Measurements from ENCODE around the gene TRPV2. TPM values are rescaled to one million over a fixed set of nuclear protein-coding genes. Genes with fewer than 3 reads are reported as not detected.

The TRPV2 gene, protein sequence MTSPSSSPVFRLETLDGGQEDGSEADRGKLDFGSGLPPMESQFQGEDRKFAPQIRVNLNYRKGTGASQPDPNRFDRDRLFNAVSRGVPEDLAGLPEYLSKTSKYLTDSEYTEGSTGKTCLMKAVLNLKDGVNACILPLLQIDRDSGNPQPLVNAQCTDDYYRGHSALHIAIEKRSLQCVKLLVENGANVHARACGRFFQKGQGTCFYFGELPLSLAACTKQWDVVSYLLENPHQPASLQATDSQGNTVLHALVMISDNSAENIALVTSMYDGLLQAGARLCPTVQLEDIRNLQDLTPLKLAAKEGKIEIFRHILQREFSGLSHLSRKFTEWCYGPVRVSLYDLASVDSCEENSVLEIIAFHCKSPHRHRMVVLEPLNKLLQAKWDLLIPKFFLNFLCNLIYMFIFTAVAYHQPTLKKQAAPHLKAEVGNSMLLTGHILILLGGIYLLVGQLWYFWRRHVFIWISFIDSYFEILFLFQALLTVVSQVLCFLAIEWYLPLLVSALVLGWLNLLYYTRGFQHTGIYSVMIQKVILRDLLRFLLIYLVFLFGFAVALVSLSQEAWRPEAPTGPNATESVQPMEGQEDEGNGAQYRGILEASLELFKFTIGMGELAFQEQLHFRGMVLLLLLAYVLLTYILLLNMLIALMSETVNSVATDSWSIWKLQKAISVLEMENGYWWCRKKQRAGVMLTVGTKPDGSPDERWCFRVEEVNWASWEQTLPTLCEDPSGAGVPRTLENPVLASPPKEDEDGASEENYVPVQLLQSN
- 4.3 TPM for total RNA-seq
- polyA plus RNA-seq (ENCODE audit: insufficient read depth in 1 of 8, insufficient read length in 8 of 8, low replicate concordance in 1 of 8): 1 to 10 TPM; 3.2 to 5.5 (median 4.6) TPM
- long read RNA-seq, donor 1: 0 reads
- long read RNA-seq, donor 2: 0 reads
- long read RNA-seq, donor 3: 0 reads
- long read RNA-seq, donor 4, partial matches to known transcripts: 0 of 1 reads
- long read RNA-seq, donor 4, other reads (novel, unspliced or antisense): 0 of 1 reads
- long read RNA-seq, donor 5: 0 reads
- long read RNA-seq, donor 6: 0 reads
- long read RNA-seq, donor 7, partial matches to known transcripts: 0 of 1 reads
- long read RNA-seq, donor 7, other reads (novel, unspliced or antisense): 0 of 1 reads
- long read RNA-seq, donor 8, partial matches to known transcripts: 0 of 1 reads
- long read RNA-seq, donor 8, other reads (novel, unspliced or antisense): 0 of 1 reads
- long read RNA-seq, donor 9: 0 reads
- long read RNA-seq, donor 10, partial matches to known transcripts: 0 of 1 reads
- long read RNA-seq, donor 10, other reads (novel, unspliced or antisense): 0 of 1 reads
- long read RNA-seq, donor 11, partial matches to known transcripts: 0 of 1 reads
- long read RNA-seq, donor 11, other reads (novel, unspliced or antisense): 0 of 1 reads

DNA sequence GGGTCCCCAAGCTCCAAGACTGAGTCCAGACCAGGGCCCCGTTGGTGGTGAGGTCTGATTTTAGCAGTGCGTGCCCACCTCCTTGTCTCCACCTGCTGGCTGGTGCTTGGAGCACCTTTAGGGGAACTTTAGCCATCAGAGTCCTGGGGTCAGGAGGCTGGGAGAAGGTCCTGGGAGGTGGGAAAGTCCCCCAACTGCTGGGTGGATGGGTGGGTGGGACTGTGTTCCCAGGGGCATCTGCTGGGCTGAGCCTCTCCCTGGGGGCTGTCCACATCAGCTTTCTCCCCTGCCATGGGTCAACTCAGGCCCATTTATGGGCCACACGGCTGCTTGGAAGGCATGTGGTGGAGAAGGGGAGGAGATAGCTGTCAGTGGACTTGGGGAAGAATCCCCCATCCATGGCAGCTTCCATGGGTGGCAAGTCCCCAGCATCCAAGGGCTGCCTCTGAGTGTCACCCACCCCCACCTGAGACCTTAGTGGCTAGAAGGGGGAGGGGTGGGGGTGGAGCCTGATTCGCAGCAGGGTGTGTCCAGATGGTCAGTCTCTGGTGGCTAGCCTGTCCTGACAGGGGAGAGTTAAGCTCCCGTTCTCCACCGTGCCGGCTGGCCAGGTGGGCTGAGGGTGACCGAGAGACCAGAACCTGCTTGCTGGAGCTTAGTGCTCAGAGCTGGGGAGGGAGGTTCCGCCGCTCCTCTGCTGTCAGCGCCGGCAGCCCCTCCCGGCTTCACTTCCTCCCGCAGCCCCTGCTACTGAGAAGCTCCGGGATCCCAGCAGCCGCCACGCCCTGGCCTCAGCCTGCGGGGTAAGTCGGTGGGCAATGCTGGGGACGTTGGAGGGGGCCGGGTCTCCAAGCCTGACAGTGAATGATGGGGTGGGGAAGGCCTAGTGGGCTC lies at the start of gene TRPV2:
TSS of gene TRPV2 (plus strand) at position 541 of the 894 bp plus-strand sequence. CDS start 2,098 bp downstream, outside the sequence.
- peak within 1 kb of the TSS; percentile 47 for H3K4me3 ChIP-seq (ENCODE audit: low read length)
- peaks cover 5% of the 10 kb centered on the region for H3K36me3 ChIP-seq (ENCODE audit: control insufficient read depth, insufficient read depth, low read length)
- peaks cover 42% of the 10 kb centered on the region for H3K4me1 ChIP-seq (ENCODE audit: control insufficient read depth, insufficient read depth, low read length)
- WGBS (ENCODE audit: insufficient coverage): 12% methylated on average over 7 of the region's 21 CpGs
- DNase-seq: no peak
- peak within 1 kb of the TSS; percentile 82 for H3K27ac ChIP-seq (ENCODE audit: low read length)
- no peaks in the 10 kb centered on the region for H3K9me3 ChIP-seq (replicated peaks; ENCODE audit: control insufficient read depth, low read depth, low read length)
- no peaks in the 10 kb centered on the region for H3K27me3 ChIP-seq (ENCODE audit: control insufficient read depth, insufficient read depth, low read length)

DNA sequence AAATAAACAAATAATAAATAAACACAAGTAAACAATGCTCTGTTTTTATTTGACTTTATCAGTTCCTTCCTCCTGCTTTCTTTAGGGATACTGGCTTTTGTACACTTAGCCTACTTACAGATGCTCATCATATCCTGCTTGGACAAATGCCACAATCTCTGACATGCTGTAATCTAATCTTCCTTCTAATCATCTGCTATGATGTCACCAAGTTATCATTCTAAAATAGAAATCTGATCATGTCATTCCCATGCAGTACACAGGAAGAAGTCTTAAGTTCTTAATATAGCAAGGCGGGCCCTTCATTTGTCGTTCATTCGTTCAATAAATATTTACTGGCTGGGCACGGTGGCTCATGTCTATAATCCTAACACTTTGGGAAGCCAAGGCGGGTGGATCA lies 43.6 kb upstream of the TRPV2 start:
- Histone ChIP-seq H3K9me3 (replicated peaks; ENCODE audit: control insufficient read depth, low read depth, low read length) (no peaks in the 10 kb centered on the region), H3K36me3 (ENCODE audit: control insufficient read depth, insufficient read depth, low read length) (no peaks in the 10 kb centered on the region), H3K27ac (ENCODE audit: low read length) (peak overlapping the region; percentile 60), H3K27me3 (ENCODE audit: control insufficient read depth, insufficient read depth, low read length) (no peaks in the 10 kb centered on the region), H3K4me1 (ENCODE audit: control insufficient read depth, insufficient read depth, low read length) (peaks cover 2% of the 10 kb centered on the region), H3K4me3 (ENCODE audit: low read length) (no peak overlapping the region)
- peak; percentile 85 for DNase-seq
- WGBS (ENCODE audit: insufficient coverage): 61% methylated on average over 4 of the region's 5 CpGs

DNA sequence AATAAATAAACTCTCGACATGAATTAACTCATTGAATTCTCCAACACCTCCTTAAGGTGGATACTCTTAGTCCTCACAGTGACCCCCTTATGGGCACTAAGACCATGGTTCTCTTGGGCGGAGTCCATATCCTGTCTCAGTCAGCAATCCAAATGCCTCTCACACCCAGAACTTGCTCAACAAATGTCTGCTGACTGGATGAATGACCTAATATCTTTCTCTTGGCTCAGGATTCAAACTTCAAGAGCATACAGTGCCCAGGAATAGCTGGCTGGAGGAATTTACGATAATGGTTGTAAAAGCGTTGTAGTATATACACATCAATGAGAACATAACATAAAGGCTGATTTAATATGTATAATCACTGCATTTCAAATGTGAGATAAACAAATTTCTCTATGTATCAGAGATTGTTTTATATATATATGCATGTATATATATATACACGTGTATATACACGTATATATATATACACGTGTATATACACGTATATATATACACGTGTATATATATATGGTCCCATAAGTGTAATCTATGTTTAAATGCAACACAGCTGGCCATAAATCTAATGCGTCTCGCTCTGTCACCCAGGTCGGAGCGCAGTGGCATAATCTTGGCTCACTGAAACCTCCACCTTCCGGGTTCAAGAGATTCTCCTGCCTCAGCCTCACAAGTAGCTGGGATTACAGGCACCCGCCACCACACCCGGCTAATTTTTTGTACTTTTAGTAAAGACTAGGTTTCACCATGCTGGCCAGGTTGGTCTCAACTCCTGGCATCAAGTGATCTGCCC lies 41.0 kb upstream of the TRPV2 start:
- no peaks in the 10 kb centered on the region for H3K36me3 ChIP-seq (ENCODE audit: control insufficient read depth, insufficient read depth, low read length)
- no peak overlapping the region for H3K27ac ChIP-seq (ENCODE audit: low read length)
- no peaks in the 10 kb centered on the region for H3K9me3 ChIP-seq (replicated peaks; ENCODE audit: control insufficient read depth, low read depth, low read length)
- peaks cover 2% of the 10 kb centered on the region for H3K4me1 ChIP-seq (ENCODE audit: control insufficient read depth, insufficient read depth, low read length)
- H3K27me3 ChIP-seq (ENCODE audit: control insufficient read depth, insufficient read depth, low read length): no peaks in the 10 kb centered on the region
- WGBS (ENCODE audit: insufficient coverage): 96% methylated on average over 4 of the region's 16 CpGs
- no peak for DNase-seq
- no peak overlapping the region for H3K4me3 ChIP-seq (ENCODE audit: low read length)

DNA sequence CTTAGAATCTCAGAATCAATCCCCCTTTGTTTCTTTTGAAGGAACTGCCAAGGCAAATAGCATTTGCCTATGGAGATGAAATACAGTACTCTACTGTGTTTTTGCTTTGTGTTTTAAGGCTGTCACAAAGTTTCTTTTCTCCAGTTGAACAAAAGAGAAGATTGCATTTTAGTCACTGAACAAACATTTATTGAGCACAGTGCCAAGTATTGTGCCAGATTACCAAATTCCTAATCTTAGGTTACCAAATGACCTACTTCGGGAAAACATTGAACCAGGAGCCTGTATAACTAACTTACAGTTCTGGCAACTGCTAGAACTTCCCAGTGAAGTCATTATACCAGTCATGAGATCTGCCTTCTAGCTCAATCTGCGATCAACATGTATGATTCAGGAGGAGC lies 37.4 kb upstream of the TRPV2 start:
- Histone ChIP-seq H3K27ac (ENCODE audit: low read length) (no peak overlapping the region), H3K4me1 (ENCODE audit: control insufficient read depth, insufficient read depth, low read length) (peaks cover 12% of the 10 kb centered on the region), H3K36me3 (ENCODE audit: control insufficient read depth, insufficient read depth, low read length) (peaks cover 13% of the 10 kb centered on the region), H3K27me3 (ENCODE audit: control insufficient read depth, insufficient read depth, low read length) (no peaks in the 10 kb centered on the region), H3K9me3 (replicated peaks; ENCODE audit: control insufficient read depth, low read depth, low read length) (no peaks in the 10 kb centered on the region), H3K4me3 (ENCODE audit: low read length) (no peak overlapping the region)
- 100% methylated on average over 1 of the region's 2 CpGs for WGBS (ENCODE audit: insufficient coverage)
- no peak for DNase-seq

DNA sequence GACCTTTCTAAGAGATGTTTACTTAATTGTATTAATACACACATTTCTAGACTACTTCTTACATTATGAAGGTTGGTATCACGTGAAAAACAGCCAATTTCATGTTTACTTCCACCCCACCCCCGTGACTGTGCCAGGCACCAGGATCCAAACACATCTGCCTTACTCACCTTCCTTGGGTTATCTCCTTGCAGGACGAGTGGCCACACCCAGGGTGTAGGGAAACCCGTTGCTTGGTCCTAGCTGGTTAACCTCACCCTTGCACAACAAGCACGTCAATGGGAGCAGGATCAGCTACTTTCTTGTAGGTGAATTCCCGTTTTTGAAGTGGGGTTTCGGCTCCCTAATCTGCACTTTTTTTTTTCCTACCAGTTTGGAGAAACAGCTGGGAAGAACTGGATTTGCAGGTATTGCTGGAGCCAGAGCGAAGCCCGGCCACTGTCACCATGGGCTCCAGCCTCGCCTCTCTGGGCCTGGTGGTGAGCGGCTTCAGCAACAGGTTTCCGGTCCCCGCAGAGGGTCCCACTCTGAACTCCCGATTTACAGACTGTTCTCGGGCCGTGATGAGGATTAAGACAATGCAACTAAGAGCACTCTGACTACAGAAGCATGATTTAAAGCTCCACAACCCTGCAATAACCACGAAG lies 36.6 kb upstream of the TRPV2 start:
- Histone ChIP-seq H3K9me3 (replicated peaks; ENCODE audit: control insufficient read depth, low read depth, low read length) (no peaks in the 10 kb centered on the region), H3K27me3 (ENCODE audit: control insufficient read depth, insufficient read depth, low read length) (no peaks in the 10 kb centered on the region), H3K4me3 (ENCODE audit: low read length) (no peak overlapping the region), H3K27ac (ENCODE audit: low read length) (no peak overlapping the region), H3K36me3 (ENCODE audit: control insufficient read depth, insufficient read depth, low read length) (peaks cover 21% of the 10 kb centered on the region), H3K4me1 (ENCODE audit: control insufficient read depth, insufficient read depth, low read length) (peaks cover 19% of the 10 kb centered on the region)
- no peak for DNase-seq
- 70% methylated on average over 15 of the region's 17 CpGs for WGBS (ENCODE audit: insufficient coverage)

DNA sequence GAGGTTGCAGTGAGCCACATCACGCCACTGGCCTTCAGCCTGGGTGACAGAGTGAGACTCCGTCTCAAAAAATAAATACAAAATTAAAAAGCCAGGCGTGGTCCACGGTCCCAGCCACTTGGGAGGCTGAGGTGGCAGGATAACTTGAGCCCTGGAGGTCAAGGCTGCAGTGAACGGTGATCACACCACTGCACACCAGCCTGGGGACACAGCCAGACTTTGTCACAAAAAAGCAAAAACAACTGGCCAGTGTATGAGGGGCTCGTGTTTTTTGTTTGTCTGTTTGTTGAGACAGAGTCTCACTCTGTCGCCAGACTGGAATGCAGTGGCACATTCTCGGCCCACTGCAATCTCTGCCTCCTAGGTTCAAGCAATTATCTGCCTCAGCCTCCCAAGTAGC lies 35.7 kb upstream of the TRPV2 start:
- WGBS (ENCODE audit: insufficient coverage): 90% methylated on average over 2 of the region's 8 CpGs

DNA sequence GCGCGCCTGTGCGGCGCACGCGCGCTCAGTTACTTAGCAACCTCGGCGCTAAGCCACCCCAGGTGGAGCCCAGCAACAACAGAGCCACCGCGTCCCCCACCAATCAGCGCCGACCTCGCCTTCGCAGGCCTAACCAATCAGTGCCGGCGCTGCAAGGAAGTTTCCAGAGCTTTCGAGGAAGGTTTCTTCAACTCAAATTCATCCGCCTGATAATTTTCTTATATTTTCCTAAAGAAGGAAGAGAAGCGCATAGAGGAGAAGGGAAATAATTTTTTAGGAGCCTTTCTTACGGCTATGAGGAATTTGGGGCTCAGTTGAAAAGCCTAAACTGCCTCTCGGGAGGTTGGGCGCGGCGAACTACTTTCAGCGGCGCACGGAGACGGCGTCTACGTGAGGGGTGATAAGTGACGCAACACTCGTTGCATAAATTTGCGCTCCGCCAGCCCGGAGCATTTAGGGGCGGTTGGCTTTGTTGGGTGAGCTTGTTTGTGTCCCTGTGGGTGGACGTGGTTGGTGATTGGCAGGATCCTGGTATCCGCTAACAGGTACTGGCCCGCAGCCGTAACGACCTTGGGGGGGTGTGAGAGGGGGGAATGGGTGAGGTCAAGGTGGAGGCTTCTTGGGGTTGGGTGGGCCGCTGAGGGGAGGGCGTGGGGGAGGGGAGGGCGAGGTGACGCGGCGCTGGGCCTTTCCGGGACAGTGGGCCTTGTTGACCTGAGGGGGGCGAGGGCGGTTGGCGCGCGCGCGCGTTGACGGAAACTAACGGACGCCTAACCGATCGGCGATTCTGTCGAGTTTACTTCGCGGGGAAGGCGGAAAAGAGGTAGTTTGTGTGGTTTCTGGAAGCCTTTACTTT lies 34.5 kb upstream of the TRPV2 start, which contains the start of gene UBB:
TSS of gene UBB (plus strand) at position 452 of the 856 bp plus-strand sequence. CDS start 817 bp downstream, outside the sequence.
- Histone ChIP-seq H3K36me3 (ENCODE audit: control insufficient read depth, insufficient read depth, low read length) (peaks cover 25% of the 10 kb centered on the region), H3K27me3 (ENCODE audit: control insufficient read depth, insufficient read depth, low read length) (no peaks in the 10 kb centered on the region)
- under 1% methylated on average over 50 of the region's 67 CpGs for whole genome bisulfite sequencing (ENCODE audit: insufficient coverage)

More for the DNA sequence above, 35.7 kb upstream of the TRPV2 start:
- no peaks in the 10 kb centered on the region for H3K9me3 ChIP-seq (replicated peaks; ENCODE audit: control insufficient read depth, low read depth, low read length)
- H3K4me1 ChIP-seq (ENCODE audit: control insufficient read depth, insufficient read depth, low read length): peaks cover 19% of the 10 kb centered on the region
- no peaks in the 10 kb centered on the region for H3K27me3 ChIP-seq (ENCODE audit: control insufficient read depth, insufficient read depth, low read length)
- peaks cover 25% of the 10 kb centered on the region for H3K36me3 ChIP-seq (ENCODE audit: control insufficient read depth, insufficient read depth, low read length)
- no peak overlapping the region for H3K4me3 ChIP-seq (ENCODE audit: low read length)
- no peak overlapping the region for H3K27ac ChIP-seq (ENCODE audit: low read length)
- no peak for DNase-seq

DNA sequence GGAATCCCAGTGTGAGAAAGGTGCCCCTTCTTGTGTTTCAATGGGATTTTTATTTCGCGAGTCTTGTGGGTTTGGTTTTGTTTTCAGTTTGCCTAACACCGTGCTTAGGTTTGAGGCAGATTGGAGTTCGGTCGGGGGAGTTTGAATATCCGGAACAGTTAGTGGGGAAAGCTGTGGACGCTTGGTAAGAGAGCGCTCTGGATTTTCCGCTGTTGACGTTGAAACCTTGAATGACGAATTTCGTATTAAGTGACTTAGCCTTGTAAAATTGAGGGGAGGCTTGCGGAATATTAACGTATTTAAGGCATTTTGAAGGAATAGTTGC lies 33.9 kb upstream of the TRPV2 start:
- peak overlapping the region; percentile 99 for H3K27ac ChIP-seq (ENCODE audit: low read length)
- DNase-seq: no peak
- peaks cover 25% of the 10 kb centered on the region for H3K36me3 ChIP-seq (ENCODE audit: control insufficient read depth, insufficient read depth, low read length)
- 2% methylated on average over 14 of the region's 14 CpGs for WGBS (ENCODE audit: insufficient coverage)
- H3K4me1 ChIP-seq (ENCODE audit: control insufficient read depth, insufficient read depth, low read length): peaks cover 19% of the 10 kb centered on the region
- no peaks in the 10 kb centered on the region for H3K27me3 ChIP-seq (ENCODE audit: control insufficient read depth, insufficient read depth, low read length)
- H3K4me3 ChIP-seq (ENCODE audit: low read length): peak overlapping the region; percentile 83
- H3K9me3 ChIP-seq (replicated peaks; ENCODE audit: control insufficient read depth, low read depth, low read length): no peaks in the 10 kb centered on the region

More for the DNA sequence above, 34.5 kb upstream of the TRPV2 start, which contains the start of gene UBB:
- peak within 1 kb of the TSS; percentile 99 for H3K27ac ChIP-seq (ENCODE audit: low read length)
- DNase-seq: peak; percentile 99
- peaks cover 19% of the 10 kb centered on the region for H3K4me1 ChIP-seq (ENCODE audit: control insufficient read depth, insufficient read depth, low read length)
- peak within 1 kb of the TSS; percentile 83 for H3K4me3 ChIP-seq (ENCODE audit: low read length)
- no peaks in the 10 kb centered on the region for H3K9me3 ChIP-seq (replicated peaks; ENCODE audit: control insufficient read depth, low read depth, low read length)
